Peyer's patch (tissue), 4 donors: ENCODE results near the gene RBM4B. TPM values are rescaled to one million over a fixed set of nuclear protein-coding genes. Genes with fewer than 3 reads are reported as not detected.
"Not testable (repeated sequence)": the region's sequence is repeated elsewhere in the genome, so short reads cannot be mapped to it uniquely, and the experiment has no call there.

ENCODE experiments used
- DNase-seq, 3 donors: peaks; one replicate each; pipeline ENCODE4 v3.0.0-alpha.2; 2017 to 2019
- H3K27ac ChIP-seq, 4 donors: fragments of 200-600 bp; sonication (generic); one replicate each; pipeline ENCODE4 v1.5.1; 2016 to 2019
- H3K27me3 ChIP-seq, 2 donors: fragments of 200-600 bp; sonication (generic); one replicate each; pipeline ENCODE4 v1.5.1; 2019
- H3K36me3 ChIP-seq, 3 donors: fragments of 200-600 bp; sonication (generic); one replicate each; pipeline ENCODE4 v1.5.1; 2016 to 2019
- H3K4me1 ChIP-seq, 4 donors: fragments of 200-600 bp; sonication (generic); one replicate each; pipeline ENCODE4 v1.5.1; 2016 to 2019
- H3K4me3 ChIP-seq, 4 donors: fragments of 200-600 bp; sonication (generic); 1 replicate in 3 of 4; 2 replicates in 1 of 4; pipeline ENCODE4 v1.5.1; 2016 to 2019; ENCODE audit warnings: mild to moderate bottlenecking in 1 of 4
- H3K9me3 ChIP-seq, 4 donors: fragments of 200-600 bp; sonication (generic); one replicate each; pipeline ENCODE4 v1.5.1; 2016 to 2019; ENCODE audit warnings: mild to moderate bottlenecking in 1 of 4
- POLR2A ChIP-seq, 2 donors: fragments of 450-650 bp; IDR thresholded peaks; one replicate each; pipeline ENCODE4 v1.5.1; 2017; ENCODE audit warnings: antibody characterized with exemption in 2 of 2, mild to moderate bottlenecking in 2 of 2, moderate library complexity in 2 of 2
- total RNA-seq, 4 donors: library from RNA; depleted of rRNA; stranded (reverse); fragments of >200 nt; gene quantifications; one replicate each; pipeline ENCODE4 v1.1.0, GENCODE V29; 2016
- TF ChIP-seq, protein P1 (sequence below), 6 experiments: fragments of 450-650 bp in 4 of 6; fragments of 200-600 bp in 2 of 6; sonication (generic) in 1 of 6; IDR thresholded peaks; one replicate each; pipeline ENCODE4 v1.5.1; 2017 to 2019; ENCODE audit warnings: antibody characterized with exemption in 6 of 6, mild to moderate bottlenecking in 3 of 6, moderate library complexity in 1 of 6

RBM4B gene
- 10 to 100 TPM; 15.2 to 33.0 (median 21.7) TPM for total RNA-seq

DNA sequence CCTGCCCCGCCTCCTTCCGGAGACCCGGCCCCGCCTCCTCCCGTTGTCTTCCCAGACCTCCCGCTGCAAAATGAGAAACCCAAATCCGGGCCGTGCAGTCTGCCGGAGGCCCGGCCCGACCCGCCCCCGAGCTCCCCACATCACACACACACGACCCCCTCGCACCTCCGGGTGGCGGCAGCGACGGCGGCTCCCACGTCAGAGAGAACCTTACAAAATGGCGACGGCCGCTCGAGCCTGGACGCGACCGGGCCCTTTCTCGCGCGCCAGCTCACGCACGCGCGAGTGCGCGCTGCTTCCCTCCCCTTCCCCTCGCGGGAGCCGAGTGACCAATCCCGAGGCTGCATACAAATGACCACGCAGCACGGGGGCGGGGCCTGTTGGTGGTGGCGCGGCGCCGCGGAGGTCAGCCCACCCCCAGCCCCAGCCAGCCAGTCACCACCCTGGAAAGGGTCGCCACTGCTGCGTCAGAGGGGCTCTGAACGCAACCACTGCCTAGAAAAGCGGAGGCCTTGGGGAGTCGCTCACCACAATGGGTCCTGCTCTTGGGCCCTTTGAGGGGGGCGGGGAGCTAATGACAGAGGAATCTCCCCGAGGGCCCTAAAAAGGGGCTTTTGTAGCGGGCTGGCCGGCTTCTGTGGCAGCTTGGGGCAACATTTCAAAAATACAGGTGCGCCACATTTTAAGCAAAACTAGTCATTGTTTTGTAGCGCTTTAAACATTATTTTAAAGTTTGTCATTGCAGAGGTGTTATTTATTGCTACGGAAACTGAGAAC lies at the start of gene RBM4B:
TSS of gene RBM4B (minus strand) at position 289 of the 777 bp plus-strand sequence. CDS start 808 bp downstream, outside the sequence.
- peaks cover 0 to 26% (median 9%) of the 10 kb centered on the region in 4 donors for H3K4me1 ChIP-seq
- TF ChIP-seq POLR2A (IDR thresholded peaks at IDR 0.05), result peak in 1 of 2 donors; percentile 71
- TF ChIP-seq, protein P1, sequence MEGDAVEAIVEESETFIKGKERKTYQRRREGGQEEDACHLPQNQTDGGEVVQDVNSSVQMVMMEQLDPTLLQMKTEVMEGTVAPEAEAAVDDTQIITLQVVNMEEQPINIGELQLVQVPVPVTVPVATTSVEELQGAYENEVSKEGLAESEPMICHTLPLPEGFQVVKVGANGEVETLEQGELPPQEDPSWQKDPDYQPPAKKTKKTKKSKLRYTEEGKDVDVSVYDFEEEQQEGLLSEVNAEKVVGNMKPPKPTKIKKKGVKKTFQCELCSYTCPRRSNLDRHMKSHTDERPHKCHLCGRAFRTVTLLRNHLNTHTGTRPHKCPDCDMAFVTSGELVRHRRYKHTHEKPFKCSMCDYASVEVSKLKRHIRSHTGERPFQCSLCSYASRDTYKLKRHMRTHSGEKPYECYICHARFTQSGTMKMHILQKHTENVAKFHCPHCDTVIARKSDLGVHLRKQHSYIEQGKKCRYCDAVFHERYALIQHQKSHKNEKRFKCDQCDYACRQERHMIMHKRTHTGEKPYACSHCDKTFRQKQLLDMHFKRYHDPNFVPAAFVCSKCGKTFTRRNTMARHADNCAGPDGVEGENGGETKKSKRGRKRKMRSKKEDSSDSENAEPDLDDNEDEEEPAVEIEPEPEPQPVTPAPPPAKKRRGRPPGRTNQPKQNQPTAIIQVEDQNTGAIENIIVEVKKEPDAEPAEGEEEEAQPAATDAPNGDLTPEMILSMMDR (IDR thresholded peaks at IDR 0.05), result no peak
- peak; percentile 97 to 99 (median 99) for DNase-seq
- H3K36me3 ChIP-seq, result no peaks in the 10 kb centered on the region
- H3K4me3 ChIP-seq, result peak within 1 kb of the TSS; percentile 67 to 91 (median 74)
- H3K27ac ChIP-seq, result peak within 1 kb of the TSS; percentile 86 to 98 (median 96)
- no peaks in the 10 kb centered on the region for H3K27me3 ChIP-seq
- no peaks in the 10 kb centered on the region for H3K9me3 ChIP-seq

GRCh38 chr11:66725647-66726046 lies 48.0 kb upstream of the RBM4B start:
- DNase-seq, result no peak
- no peak for TF ChIP-seq POLR2A (IDR thresholded peaks at IDR 0.05)
- TF ChIP-seq, protein P1 (IDR thresholded peaks at IDR 0.05), result no peak
- H3K27me3 ChIP-seq, result peaks cover 0 to 6% of the 10 kb centered on the region in 2 donors

DNA sequence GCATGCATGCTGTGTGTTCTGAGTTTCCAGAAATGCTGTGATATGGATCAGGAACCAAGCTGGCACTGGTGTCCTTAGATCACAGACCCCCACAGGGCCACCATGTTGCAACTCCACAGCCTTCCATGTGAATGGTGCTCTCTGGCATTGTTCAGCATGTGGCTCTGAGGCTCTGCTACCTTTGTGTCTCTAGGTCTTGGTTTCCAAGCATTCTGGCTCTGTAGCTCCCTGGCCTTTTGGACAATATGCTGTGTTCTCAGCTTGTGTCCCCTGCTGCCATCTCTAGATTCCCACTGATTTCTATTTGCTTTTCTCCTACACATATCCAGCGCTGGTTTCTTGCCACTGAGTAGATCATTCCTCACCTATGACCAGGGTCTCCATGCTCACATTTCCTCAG lies 47.4 kb upstream of the RBM4B start:
- Histone ChIP-seq H3K27me3 (peaks cover 0 to 6% of the 10 kb centered on the region in 2 donors), H3K27ac (no peak overlapping the region), H3K4me1 (peaks cover 0 to 15% (median 5%) of the 10 kb centered on the region in 4 donors), H3K9me3 (no peaks in the 10 kb centered on the region), H3K36me3 (no peaks in the 10 kb centered on the region), H3K4me3 (no peak overlapping the region)
- no peak for TF ChIP-seq POLR2A (IDR thresholded peaks at IDR 0.05)
- TF ChIP-seq, protein P1 (IDR thresholded peaks at IDR 0.05), result no peak
- no peak for DNase-seq

More at GRCh38 chr11:66725647-66726046, 48.0 kb upstream of the RBM4B start:
- Histone ChIP-seq H3K4me3 (no peak overlapping the region), H3K4me1 (peaks cover 0 to 15% (median 5%) of the 10 kb centered on the region in 4 donors), H3K27ac (no peak overlapping the region), H3K36me3 (no peaks in the 10 kb centered on the region), H3K9me3 (no peaks in the 10 kb centered on the region)

GRCh38 chr11:66724167-66724566 lies 46.5 kb upstream of the RBM4B start:
- H3K9me3 ChIP-seq, H3K27me3 ChIP-seq, H3K36me3 ChIP-seq, H3K27ac ChIP-seq, DNase-seq, H3K4me3 ChIP-seq: not testable (repeated sequence)
- peaks cover 0 to 15% (median 5%) of the 10 kb centered on the region in 4 donors for H3K4me1 ChIP-seq

DNA sequence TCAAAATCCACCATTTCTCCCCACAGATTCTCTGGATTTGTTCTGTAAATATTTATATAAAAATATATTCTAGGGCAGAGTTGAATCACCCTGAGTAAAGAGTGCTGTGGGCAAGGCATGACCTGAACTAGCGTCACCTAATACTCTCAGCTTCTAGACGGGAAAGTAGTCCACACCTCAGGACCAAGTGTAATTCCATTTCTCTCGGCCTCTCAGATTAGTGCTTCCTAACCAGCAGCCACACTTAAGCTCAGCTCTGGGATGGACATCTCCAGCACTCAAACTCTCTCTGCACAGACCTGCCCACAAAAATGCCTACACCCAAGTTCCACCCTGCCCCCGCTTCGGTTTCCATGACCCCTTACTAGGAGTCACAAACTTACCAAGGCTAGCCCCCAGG lies 46.0 kb upstream of the RBM4B start:
- DNase-seq, result peak in 1 of 3 donors; percentile 10
- Histone ChIP-seq H3K4me1 (peaks cover 0 to 13% (median 5%) of the 10 kb centered on the region in 4 donors), H3K9me3 (no peaks in the 10 kb centered on the region), H3K4me3 (no peak overlapping the region), H3K36me3 (no peaks in the 10 kb centered on the region), H3K27ac (no peak overlapping the region), H3K27me3 (peaks cover 0 to 5% of the 10 kb centered on the region in 2 donors)
- TF ChIP-seq, protein P1 (IDR thresholded peaks at IDR 0.05), result no peak
- TF ChIP-seq POLR2A (IDR thresholded peaks at IDR 0.05), result no peak
